PC-3 (cell line): ENCODE results near the gene TTBK1. TPM values are rescaled to one million over a fixed set of nuclear protein-coding genes. Genes with fewer than 3 reads are reported as not detected.

Experiments used
- ATAC-seq: fragments of 200-7000 bp; cut with Tn5 transposase; 2 replicates; pipeline ENCODE4 v1.9.1; 2020; ENCODE audit warnings: mild to moderate bottlenecking, moderate library complexity
- BruUV-seq: library from RNA; stranded (reverse); fragments of 400-500 nt; replicated peaks from 2 replicates; lab custom pipeline; 2021; lab: Mats Ljungman, UMichigan
- CTCF ChIA-PET: fragments of 300-600 bp; sonication (Branson Sonifier 250); formaldehyde crosslinking; loops from one replicate; lab custom pipeline; 2022; ENCODE audit warnings: antibody characterized with exemption; lab: Charles Lee
- POLR2A ChIA-PET: fragments of 300-600 bp; sonication (Branson Sonifier 250); formaldehyde crosslinking; loops from one replicate; lab custom pipeline; 2022; ENCODE audit warnings: antibody characterized with exemption; ENCODE audit not compliant: unreplicated experiment; lab: Charles Lee
- DNase-seq: peaks from one replicate; pipeline ENCODE4 v3.0.0-alpha.2; 2015
- H2AFZ ChIP-seq: fragments of 300-600 bp; sonication (generic); 2 replicates; pipeline ENCODE4 v1.6.0; 2016; ENCODE audit warnings: antibody characterized with exemption, low read length
- H3F3A ChIP-seq: fragments of 300-600 bp; sonication (generic); one replicate; pipeline ENCODE4 v1.6.0; 2017; ENCODE audit warnings: antibody characterized with exemption, low read length, control low read depth, mild to moderate bottlenecking; ENCODE audit not compliant: unreplicated experiment
- H3K27ac ChIP-seq: fragments of 300-600 bp; sonication (generic); 2 replicates; pipeline ENCODE4 v1.5.1; 2016; ENCODE audit warnings: mild to moderate bottlenecking, low read length
- H3K27me3 ChIP-seq: fragments of 300-600 bp; sonication (generic); 2 replicates; pipeline ENCODE4 v1.6.1; 2016; ENCODE audit warnings: low read length, mixed read lengths
- H3K36me3 ChIP-seq: fragments of 300-600 bp; sonication (generic); 2 replicates; pipeline ENCODE4 v1.6.1; 2016; ENCODE audit warnings: low read depth, mixed run types, low read length, mixed read lengths
- H3K4me1 ChIP-seq: fragments of 300-600 bp; sonication (generic); 2 replicates; pipeline ENCODE4 v1.5.1; 2016; ENCODE audit warnings: low read length; ENCODE audit not compliant: insufficient read depth
- H3K4me2 ChIP-seq: fragments of 300-600 bp; sonication (generic); 2 replicates; pipeline ENCODE4 v1.6.0; 2016; ENCODE audit warnings: low read length
- H3K4me3 ChIP-seq: fragments of 300-600 bp; sonication (generic); 2 replicates; pipeline ENCODE4 v1.5.1; 2016; ENCODE audit warnings: mild to moderate bottlenecking, low read length, mixed read lengths
- H3K79me2 ChIP-seq: fragments of 300-600 bp; sonication (generic); 2 replicates; pipeline ENCODE4 v1.6.1; 2017; ENCODE audit warnings: low read length, mixed read lengths
- H3K9ac ChIP-seq: fragments of 300-600 bp; sonication (generic); 2 replicates; pipeline ENCODE4 v1.6.0; 2016; ENCODE audit warnings: mild to moderate bottlenecking, low read length
- H3K9me2 ChIP-seq: fragments of 300-600 bp; sonication (generic); replicated peaks from 2 replicates; pipeline ENCODE4 v1.6.1; 2016; ENCODE audit warnings: mixed run types, low read length, mixed read lengths
- H3K9me3 ChIP-seq: fragments of 300-600 bp; sonication (generic); 2 replicates; pipeline ENCODE4 v1.6.1; 2016; ENCODE audit warnings: low read length, mixed read lengths
- H4K20me1 ChIP-seq: fragments of 300-600 bp; sonication (generic); 2 replicates; pipeline ENCODE4 v1.6.1; 2016; ENCODE audit warnings: low read length, mixed read lengths
- EZH2 ChIP-seq: fragments of 300-600 bp; sonication (generic); IDR thresholded peaks from one replicate; pipeline ENCODE4 v1.6.1; 2017; ENCODE audit warnings: antibody characterized with exemption, mild to moderate bottlenecking, low read length; ENCODE audit not compliant: unreplicated experiment
- EZH2phosphoT487 ChIP-seq: fragments of 300-600 bp; sonication (generic); IDR thresholded peaks from 2 replicates; pipeline ENCODE4 v1.6.1; 2018; ENCODE audit warnings: mild to moderate bottlenecking, antibody characterized with exemption, low read length, borderline replicate concordance
- intact Hi-C: fragments of 100-400 bp; cut with micrococcal nuclease; formaldehyde crosslinking; loops from 2 replicates; pipeline ENCODE4 v1.9.0; 2023
- total RNA-seq: library from RNA; depleted of rRNA; stranded (reverse); fragments of >200 nt; gene quantifications from 2 replicates; pipeline ENCODE4 v1.2.3, GENCODE V29; 2014
- TF ChIP-seq, protein P1 (sequence below): fragments of 300-600 bp; sonication (generic); conservative IDR thresholded peaks from 2 replicates; pipeline ENCODE4 v1.5.1; 2017; ENCODE audit warnings: antibody characterized with exemption, low read depth, mild to moderate bottlenecking, low read length

TTBK1 gene
- total RNA-seq, 1 experiment from 2014 or later: not detected

GRCh38 chr6:43311666-43312065 is 68.4 kb downstream of the TTBK1 start:
- ChIA-PET POLR2A (interaction anchor here (0.6 to 0.7 kb wide), 2 partner anchors 297 to 709 kb away, joined by 9 to 15 read pairs; partner anchors contain the start of gene KLHDC3), CTCF (interaction anchor here (0.6 kb wide), 2 partner anchors 16 to 66 kb away, joined by 3 to 4 read pairs; no protein-coding TSS in a partner anchor)
- no peaks in the 10 kb centered on the region for H3K36me3 ChIP-seq
- H3K27me3 ChIP-seq: no peaks in the 10 kb centered on the region
- no peak overlapping the region for H3K27ac ChIP-seq
- no peak overlapping the region for H3K4me2 ChIP-seq
- H3K9me2 ChIP-seq: no peaks in the 10 kb centered on the region
- peaks cover 10% of the 10 kb centered on the region; the same call in 1 of the 2 replicates for H3K4me1 ChIP-seq
- H3K4me3 ChIP-seq: no peak overlapping the region
- BruUV-seq: no TSS peak
- no peak overlapping the region for H2AFZ ChIP-seq
- H4K20me1 ChIP-seq: no peaks in the 10 kb centered on the region
- H3F3A ChIP-seq: no peaks in the 10 kb centered on the region
- intact Hi-C loops: no loop called here
- no peaks in the 10 kb centered on the region for H3K9me3 ChIP-seq
- no peak for TF ChIP-seq EZH2
- TF ChIP-seq, protein P1, sequence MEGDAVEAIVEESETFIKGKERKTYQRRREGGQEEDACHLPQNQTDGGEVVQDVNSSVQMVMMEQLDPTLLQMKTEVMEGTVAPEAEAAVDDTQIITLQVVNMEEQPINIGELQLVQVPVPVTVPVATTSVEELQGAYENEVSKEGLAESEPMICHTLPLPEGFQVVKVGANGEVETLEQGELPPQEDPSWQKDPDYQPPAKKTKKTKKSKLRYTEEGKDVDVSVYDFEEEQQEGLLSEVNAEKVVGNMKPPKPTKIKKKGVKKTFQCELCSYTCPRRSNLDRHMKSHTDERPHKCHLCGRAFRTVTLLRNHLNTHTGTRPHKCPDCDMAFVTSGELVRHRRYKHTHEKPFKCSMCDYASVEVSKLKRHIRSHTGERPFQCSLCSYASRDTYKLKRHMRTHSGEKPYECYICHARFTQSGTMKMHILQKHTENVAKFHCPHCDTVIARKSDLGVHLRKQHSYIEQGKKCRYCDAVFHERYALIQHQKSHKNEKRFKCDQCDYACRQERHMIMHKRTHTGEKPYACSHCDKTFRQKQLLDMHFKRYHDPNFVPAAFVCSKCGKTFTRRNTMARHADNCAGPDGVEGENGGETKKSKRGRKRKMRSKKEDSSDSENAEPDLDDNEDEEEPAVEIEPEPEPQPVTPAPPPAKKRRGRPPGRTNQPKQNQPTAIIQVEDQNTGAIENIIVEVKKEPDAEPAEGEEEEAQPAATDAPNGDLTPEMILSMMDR: no peak
- no peak for TF ChIP-seq EZH2phosphoT487
- H3K9ac ChIP-seq: no peak overlapping the region
- no peak for ATAC-seq
- no peaks in the 10 kb centered on the region for H3K79me2 ChIP-seq
- no peak for DNase-seq

- H3K27ac ChIP-seq: no peak overlapping the region
- TF ChIP-seq EZH2phosphoT487 (no peak), EZH2 (no peak)
- TF ChIP-seq, protein P1: no peak
- H3K79me2 ChIP-seq: no peaks in the 10 kb centered on the region
- no peak overlapping the region for H2AFZ ChIP-seq
- H3K4me3 ChIP-seq: no peak overlapping the region
- H3K36me3 ChIP-seq: no peaks in the 10 kb centered on the region
- H3K9ac ChIP-seq: no peak overlapping the region
- H3K9me2 ChIP-seq: no peaks in the 10 kb centered on the region
- BruUV-seq: no TSS peak
- no peaks in the 10 kb centered on the region for H3F3A ChIP-seq
- intact Hi-C loops: no loop called here
- no peaks in the 10 kb centered on the region for H3K27me3 ChIP-seq
- ATAC-seq (no peak), DNase-seq (no peak)
- ChIA-PET CTCF (no interaction called here), POLR2A (no interaction called here)
- peaks cover 4% of the 10 kb centered on the region; the same call in 1 of the 2 replicates for H3K4me1 ChIP-seq
- H3K9me3 ChIP-seq: no peaks in the 10 kb centered on the region
- no peak overlapping the region for H3K4me2 ChIP-seq
- H4K20me1 ChIP-seq: no peaks in the 10 kb centered on the region
These were observed 70.5 kb downstream of the TTBK1 start for GRCh38 chr6:43313813-43314212.

GRCh38 chr6:43318011-43318410 is 74.7 kb downstream of the TTBK1 start:
- DNase-seq: no peak
- H2AFZ ChIP-seq: no peak overlapping the region
- H3K4me1 ChIP-seq: no peaks in the 10 kb centered on the region
- H3K79me2 ChIP-seq: no peaks in the 10 kb centered on the region
- intact Hi-C loops: no loop called here
- no peaks in the 10 kb centered on the region for H3K36me3 ChIP-seq
- TF ChIP-seq EZH2phosphoT487: no peak
- TF ChIP-seq, protein P1: no peak
- no peak for TF ChIP-seq EZH2
- CTCF ChIA-PET: interaction anchor here (0.7 kb wide), 1 partner anchor 51 kb away, joined by 3 read pairs; the partner anchor contains the start of gene ZNF318
- no peak overlapping the region for H3K9ac ChIP-seq
- H3K4me3 ChIP-seq: no peak overlapping the region
- no TSS peak for BruUV-seq
- H3K27me3 ChIP-seq: no peaks in the 10 kb centered on the region
- H3K27ac ChIP-seq: no peak overlapping the region
- no peak overlapping the region for H3K4me2 ChIP-seq
- no peak for ATAC-seq
- peaks cover 4% of the 10 kb centered on the region for H3F3A ChIP-seq
- no peaks in the 10 kb centered on the region for H3K9me3 ChIP-seq
- H3K9me2 ChIP-seq: no peaks in the 10 kb centered on the region
- H4K20me1 ChIP-seq: no peaks in the 10 kb centered on the region
- POLR2A ChIA-PET: no interaction called here
